OCI-LY7 (cell line): ENCODE results near the gene ZFX. TPM values are rescaled to one million over a fixed set of nuclear protein-coding genes. Genes with fewer than 3 reads are reported as not detected.

ENCODE experiments used
- BruUV-seq: library from RNA; stranded (reverse); fragments of 400-500 nt; replicated peaks from 2 replicates; lab custom pipeline; 2021; lab: Mats Ljungman, UMichigan
- CTCF ChIA-PET: fragments of 300-600 bp; sonication (Branson Sonifier 250); formaldehyde crosslinking; loops from one replicate; lab custom pipeline; 2022; ENCODE audit warnings: antibody characterized with exemption; ENCODE audit not compliant: unreplicated experiment; lab: Charles Lee
- POLR2A ChIA-PET: fragments of 300-600 bp; sonication (Branson Sonifier 250); formaldehyde crosslinking; loops from one replicate; lab custom pipeline; 2022; ENCODE audit warnings: antibody characterized with exemption; lab: Charles Lee
- DNase-seq: peaks from one replicate; pipeline ENCODE4 v3.0.0-alpha.2; 2015; ENCODE audit warnings: low spot score
- H2AFZ ChIP-seq: fragments of 200-600 bp; sonication (generic), shearing (Covaris generic); 2 replicates; pipeline ENCODE4 v1.6.1; 2014; ENCODE audit warnings: mild to moderate bottlenecking, antibody characterized with exemption, low read length, moderate library complexity
- H3K27ac ChIP-seq: fragments of 200-600 bp; sonication (generic); 2 replicates; pipeline ENCODE4 v1.5.1; 2014; ENCODE audit warnings: mixed run types, low read depth, mild to moderate bottlenecking, moderate library complexity, low read length, inconsistent platforms; ENCODE audit not compliant: poor library complexity, severe bottlenecking
- H3K36me3 ChIP-seq: fragments of 200-600 bp; sonication (generic); 2 replicates; pipeline ENCODE4 v1.6.1; 2014; ENCODE audit warnings: mild to moderate bottlenecking, antibody characterized with exemption, low read length, moderate library complexity, mixed read lengths; ENCODE audit not compliant: insufficient read depth
- H3K4me1 ChIP-seq: fragments of 200-600 bp; sonication (generic); 2 replicates; pipeline ENCODE4 v1.5.1; 2014; ENCODE audit warnings: mild to moderate bottlenecking, low read length; ENCODE audit not compliant: insufficient read depth, poor library complexity, severe bottlenecking
- H3K4me2 ChIP-seq: fragments of 200-600 bp; sonication (generic); 2 replicates; pipeline ENCODE4 v1.6.1; 2014; ENCODE audit warnings: mild to moderate bottlenecking, low read length
- H3K4me3 ChIP-seq: fragments of 200-600 bp; sonication (generic); 2 replicates; pipeline ENCODE4 v1.5.1; 2014; ENCODE audit warnings: mild to moderate bottlenecking, low read depth, low read length; ENCODE audit not compliant: poor library complexity, severe bottlenecking
- H3K79me2 ChIP-seq: fragments of 200-600 bp; sonication (generic); 2 replicates; pipeline ENCODE4 v1.6.1; 2016; ENCODE audit warnings: low read depth, mild to moderate bottlenecking, low read length, moderate library complexity, mixed read lengths; ENCODE audit not compliant: insufficient read depth
- H3K9me2 ChIP-seq: fragments of 200-600 bp; sonication (generic); 2 replicates; pipeline ENCODE4 v1.6.1; 2016; ENCODE audit warnings: mild to moderate bottlenecking, low read length, mixed read lengths; ENCODE audit not compliant: insufficient read depth
- H3K9me3 ChIP-seq: fragments of 200-600 bp; sonication (generic); 2 replicates; pipeline ENCODE4 v1.6.1; 2014; ENCODE audit warnings: mild to moderate bottlenecking, mixed run types, low read length, mixed read lengths
- H4K20me1 ChIP-seq: fragments of 200-600 bp; sonication (generic); 2 replicates; pipeline ENCODE4 v1.6.1; 2014; ENCODE audit warnings: mild to moderate bottlenecking, antibody characterized with exemption, low read length, moderate library complexity, mixed read lengths; ENCODE audit not compliant: insufficient read depth
- EZH2phosphoT487 ChIP-seq: fragments of 200-600 bp; sonication (generic); IDR thresholded peaks from 2 replicates; pipeline ENCODE4 v1.6.1; 2018; ENCODE audit warnings: low read depth, borderline replicate concordance, mild to moderate bottlenecking, mixed run types, antibody characterized with exemption, low read length, moderate library complexity, mixed read lengths
- intact Hi-C: fragments of 100-400 bp; cut with micrococcal nuclease; formaldehyde crosslinking; loops from one replicate; pipeline ENCODE4 v1.10.0; 2022; ENCODE audit not compliant: unreplicated experiment
- total RNA-seq, 2 experiments: library from RNA; depleted of rRNA in 1 of 2; stranded (reverse); fragments of >200 nt in 1 of 2; shearing (Covaris generic) in 1 of 2; gene quantifications; 2 replicates each; pipeline ENCODE4 v1.2.3, GENCODE V29; 2014 to 2022
- TF ChIP-seq, protein P1 (sequence below): fragments of 200-600 bp; sonication (generic); conservative IDR thresholded peaks from 2 replicates; pipeline ENCODE4 v1.5.1; 2014; ENCODE audit warnings: mild to moderate bottlenecking, antibody characterized with exemption, low read length, moderate library complexity, mixed read lengths

The ZFX gene
- total RNA-seq, 2 experiments from 2014 or later, result 20.0 to 34.8 TPM

DNA sequence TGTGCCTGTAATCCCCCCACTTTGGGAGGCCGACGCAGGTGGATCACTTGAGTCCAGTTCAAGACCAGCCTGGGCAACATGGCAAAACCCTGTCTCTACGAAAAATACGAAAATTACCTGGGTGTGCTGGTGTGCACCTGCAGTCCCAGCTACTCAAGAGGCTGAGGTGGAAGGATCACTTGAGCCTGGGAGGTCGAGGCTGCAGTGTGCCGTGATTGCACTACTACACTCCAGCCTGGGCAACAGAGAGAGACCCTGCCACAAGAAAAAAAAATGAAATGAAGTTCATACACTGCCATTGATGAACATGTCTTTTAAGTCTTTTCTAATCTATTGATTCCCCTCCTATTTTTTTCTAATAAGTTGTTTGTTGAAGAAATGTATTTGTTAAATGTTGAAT is 5.0 kb upstream of the ZFX start:
- no peak overlapping the region for H3K4me3 ChIP-seq
- no peaks in the 10 kb centered on the region for H3K9me2 ChIP-seq
- TF ChIP-seq EZH2phosphoT487, result no peak
- TF ChIP-seq, protein P1, sequence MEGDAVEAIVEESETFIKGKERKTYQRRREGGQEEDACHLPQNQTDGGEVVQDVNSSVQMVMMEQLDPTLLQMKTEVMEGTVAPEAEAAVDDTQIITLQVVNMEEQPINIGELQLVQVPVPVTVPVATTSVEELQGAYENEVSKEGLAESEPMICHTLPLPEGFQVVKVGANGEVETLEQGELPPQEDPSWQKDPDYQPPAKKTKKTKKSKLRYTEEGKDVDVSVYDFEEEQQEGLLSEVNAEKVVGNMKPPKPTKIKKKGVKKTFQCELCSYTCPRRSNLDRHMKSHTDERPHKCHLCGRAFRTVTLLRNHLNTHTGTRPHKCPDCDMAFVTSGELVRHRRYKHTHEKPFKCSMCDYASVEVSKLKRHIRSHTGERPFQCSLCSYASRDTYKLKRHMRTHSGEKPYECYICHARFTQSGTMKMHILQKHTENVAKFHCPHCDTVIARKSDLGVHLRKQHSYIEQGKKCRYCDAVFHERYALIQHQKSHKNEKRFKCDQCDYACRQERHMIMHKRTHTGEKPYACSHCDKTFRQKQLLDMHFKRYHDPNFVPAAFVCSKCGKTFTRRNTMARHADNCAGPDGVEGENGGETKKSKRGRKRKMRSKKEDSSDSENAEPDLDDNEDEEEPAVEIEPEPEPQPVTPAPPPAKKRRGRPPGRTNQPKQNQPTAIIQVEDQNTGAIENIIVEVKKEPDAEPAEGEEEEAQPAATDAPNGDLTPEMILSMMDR, result no peak
- no peak overlapping the region for H2AFZ ChIP-seq
- ChIA-PET POLR2A (no interaction called here), CTCF (no interaction called here)
- no peak overlapping the region for H3K27ac ChIP-seq
- H3K4me2 ChIP-seq, result no peak overlapping the region
- DNase-seq, result no peak
- H3K36me3 ChIP-seq, result no peaks in the 10 kb centered on the region
- intact Hi-C loops, result no loop called here
- peaks cover 7% of the 10 kb centered on the region; the same call in 1 of the 2 replicates for H3K79me2 ChIP-seq
- H3K4me1 ChIP-seq, result peaks cover 28% of the 10 kb centered on the region
- H4K20me1 ChIP-seq, result no peaks in the 10 kb centered on the region
- no TSS peak for BruUV-seq
- H3K9me3 ChIP-seq, result no peaks in the 10 kb centered on the region

DNA sequence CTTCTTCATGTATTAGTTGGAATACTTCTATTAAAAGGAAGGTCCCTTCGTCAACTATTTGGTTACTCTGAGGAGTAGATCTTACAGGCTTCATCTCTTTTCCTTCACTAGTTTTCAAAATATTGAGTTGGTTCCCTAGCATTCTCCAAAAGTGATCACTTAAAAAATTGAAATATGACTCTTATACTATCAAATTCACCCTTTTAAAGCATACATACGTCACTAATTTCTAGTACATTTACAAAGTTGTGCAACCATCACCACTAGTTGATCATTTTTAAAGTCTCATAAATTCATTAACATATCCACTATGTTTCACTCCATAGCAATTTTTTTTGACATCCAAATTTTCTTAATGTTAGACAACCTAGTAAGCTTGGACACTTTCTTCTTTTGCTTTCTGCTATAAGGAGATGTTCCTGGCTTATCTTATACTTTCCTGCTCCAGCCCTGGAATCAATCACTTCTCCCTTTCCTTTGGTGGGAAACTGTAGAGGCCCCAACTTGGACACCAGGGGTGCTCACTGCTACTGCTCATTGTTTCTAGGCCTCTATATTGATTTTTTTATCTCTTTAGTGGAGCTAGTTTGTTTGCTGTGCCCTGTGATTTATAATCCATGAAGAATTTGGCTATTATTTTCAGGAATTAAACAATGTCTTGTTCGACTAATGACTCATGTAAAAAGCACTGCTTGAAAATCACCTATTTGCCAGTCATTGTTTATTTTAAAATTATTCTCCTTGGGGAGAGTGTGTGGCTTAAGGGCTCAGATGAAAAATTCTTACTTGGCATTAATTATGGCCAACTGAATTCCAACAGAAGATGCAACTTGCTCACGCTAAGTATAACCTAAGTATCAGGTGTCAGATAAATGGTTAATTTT is 4.0 kb upstream of the ZFX start:
- no peak for DNase-seq
- TF ChIP-seq, protein P1, result 0 out of 2 replicates have a peak, but pooled peaks have one; percentile 13
- no peak for TF ChIP-seq EZH2phosphoT487
- Histone ChIP-seq H3K27ac (no peak overlapping the region), H3K9me3 (no peaks in the 10 kb centered on the region), H3K4me3 (no peak overlapping the region), H3K79me2 (peaks cover 8% of the 10 kb centered on the region; the same call in 1 of the 2 replicates), H4K20me1 (no peaks in the 10 kb centered on the region), H3K9me2 (no peaks in the 10 kb centered on the region), H3K36me3 (no peaks in the 10 kb centered on the region), H3K4me1 (peaks cover 28% of the 10 kb centered on the region), H2AFZ (no peak overlapping the region), H3K4me2 (no peak overlapping the region)
- BruUV-seq, result no TSS peak
- intact Hi-C loops, result no loop called here
- POLR2A ChIA-PET, result interaction anchor here (0.6 to 1.3 kb wide), 2 partner anchors 67 to 239 kb away, joined by 3 to 4 read pairs; no protein-coding TSS in a partner anchor
- CTCF ChIA-PET, result no interaction called here
